ENCODE data around the gene RTN1.

RTN1 gene

GRCh38 chr14:59827401-59827800 lies 43.2 kb downstream of the RTN1 start:
- no peak overlapping the region for H2AFZ ChIP-seq
- no peak overlapping the region for H3K27ac ChIP-seq
- no peak overlapping the region for H3K9ac ChIP-seq
- no peak overlapping the region for H3K4me3 ChIP-seq (ENCODE audit: low read depth, low read length)
- H3K36me3 ChIP-seq (ENCODE audit: control insufficient read depth, insufficient read depth, low read length), result no peaks in the 10 kb centered on the region
- peaks cover 2% of the 10 kb centered on the region for H3K79me2 ChIP-seq
- no peaks in the 10 kb centered on the region for H3K9me3 ChIP-seq (ENCODE audit: control insufficient read depth, low read length)
- TF ChIP-seq CTCF (IDR thresholded peaks at IDR 0.05), result no peak
- H3K4me2 ChIP-seq (ENCODE audit: low read length), result no peak overlapping the region
- peaks cover 17% of the 10 kb centered on the region for H3K4me1 ChIP-seq
- no peaks in the 10 kb centered on the region for H3K27me3 ChIP-seq (ENCODE audit: control insufficient read depth, insufficient read depth, low read length)

GRCh38 chr14:59826150-59826549 lies 44.4 kb downstream of the RTN1 start:
- no peak for TF ChIP-seq CTCF (IDR thresholded peaks at IDR 0.05)
- H3K27me3 ChIP-seq (ENCODE audit: control insufficient read depth, insufficient read depth, low read length), result no peaks in the 10 kb centered on the region
- H3K9me3 ChIP-seq (ENCODE audit: control insufficient read depth, low read length), result no peaks in the 10 kb centered on the region
- H3K36me3 ChIP-seq (ENCODE audit: control insufficient read depth, insufficient read depth, low read length), result no peaks in the 10 kb centered on the region
- H3K27ac ChIP-seq, result no peak overlapping the region
- no peak overlapping the region for H3K4me2 ChIP-seq (ENCODE audit: low read length)
- peaks cover 2% of the 10 kb centered on the region for H3K79me2 ChIP-seq
- H3K4me3 ChIP-seq (ENCODE audit: low read depth, low read length), result no peak overlapping the region
- H3K4me1 ChIP-seq, result peaks cover 17% of the 10 kb centered on the region
- no peak overlapping the region for H2AFZ ChIP-seq
- no peak overlapping the region for H3K9ac ChIP-seq

GRCh38 chr14:59823179-59823578 lies 47.4 kb downstream of the RTN1 start:
- no peaks in the 10 kb centered on the region for H3K27me3 ChIP-seq (ENCODE audit: control insufficient read depth, insufficient read depth, low read length)
- no peak overlapping the region for H3K4me2 ChIP-seq (ENCODE audit: low read length)
- H3K9ac ChIP-seq, result no peak overlapping the region
- TF ChIP-seq CTCF (IDR thresholded peaks at IDR 0.05), result no peak
- no peaks in the 10 kb centered on the region for H3K36me3 ChIP-seq (ENCODE audit: control insufficient read depth, insufficient read depth, low read length)
- H3K4me1 ChIP-seq, result peaks cover 8% of the 10 kb centered on the region
- no peaks in the 10 kb centered on the region for H3K9me3 ChIP-seq (ENCODE audit: control insufficient read depth, low read length)
- peaks cover 2% of the 10 kb centered on the region for H3K79me2 ChIP-seq
- no peak overlapping the region for H2AFZ ChIP-seq
- H3K27ac ChIP-seq, result no peak overlapping the region
- no peak overlapping the region for H3K4me3 ChIP-seq (ENCODE audit: low read depth, low read length)

GRCh38 chr14:59819446-59820088 lies 51.0 kb downstream of the RTN1 start:
- H3K27ac ChIP-seq, result no peak overlapping the region
- no peak overlapping the region for H3K4me2 ChIP-seq (ENCODE audit: low read length)
- no peaks in the 10 kb centered on the region for H3K9me3 ChIP-seq (ENCODE audit: control insufficient read depth, low read length)
- H3K4me3 ChIP-seq (ENCODE audit: low read depth, low read length), result no peak overlapping the region
- no peaks in the 10 kb centered on the region for H3K4me1 ChIP-seq
- H3K27me3 ChIP-seq (ENCODE audit: control insufficient read depth, insufficient read depth, low read length), result no peaks in the 10 kb centered on the region
- no peak overlapping the region for H2AFZ ChIP-seq
- no peaks in the 10 kb centered on the region for H3K36me3 ChIP-seq (ENCODE audit: control insufficient read depth, insufficient read depth, low read length)
- TF ChIP-seq CTCF (IDR thresholded peaks at IDR 0.05), result no peak
- H3K79me2 ChIP-seq, result no peaks in the 10 kb centered on the region
- no peak overlapping the region for H3K9ac ChIP-seq

GRCh38 chr14:59816941-59817340 lies 53.6 kb downstream of the RTN1 start:
- Histone ChIP-seq H3K36me3 (ENCODE audit: control insufficient read depth, insufficient read depth, low read length) (no peaks in the 10 kb centered on the region), H3K9ac (no peak overlapping the region), H3K4me1 (no peaks in the 10 kb centered on the region), H3K27ac (no peak overlapping the region), H3K27me3 (ENCODE audit: control insufficient read depth, insufficient read depth, low read length) (no peaks in the 10 kb centered on the region), H2AFZ (no peak overlapping the region), H3K4me2 (ENCODE audit: low read length) (no peak overlapping the region), H3K9me3 (ENCODE audit: control insufficient read depth, low read length) (no peaks in the 10 kb centered on the region), H3K4me3 (ENCODE audit: low read depth, low read length) (no peak overlapping the region), H3K79me2 (no peaks in the 10 kb centered on the region)
- TF ChIP-seq CTCF (IDR thresholded peaks at IDR 0.05), result no peak
